Measurements from ENCODE around the gene UGT1A8.

UGT1A8 gene

GRCh38 chr2:233766416-233766815 is 149.0 kb downstream of the UGT1A8 start:
- no peak for DNase-seq (ENCODE audit: low read depth)

GRCh38 chr2:233768076-233768475 is 150.6 kb downstream of the UGT1A8 start:
- DNase-seq (ENCODE audit: low read depth): no peak

- DNase-seq (ENCODE audit: low read depth): no peak
These were observed 151.8 kb downstream of the UGT1A8 start for GRCh38 chr2:233769260-233769659.

- no peak for DNase-seq (ENCODE audit: low read depth)
These were observed 154.7 kb downstream of the UGT1A8 start for GRCh38 chr2:233772153-233772552.

- DNase-seq (ENCODE audit: low read depth): no peak
These were observed 155.2 kb downstream of the UGT1A8 start for GRCh38 chr2:233772583-233772982.

- DNase-seq (ENCODE audit: low read depth): no peak
These were observed 156.4 kb downstream of the UGT1A8 start for GRCh38 chr2:233773854-233774253.

GRCh38 chr2:233775414-233775813 is 158.0 kb downstream of the UGT1A8 start:
- DNase-seq (ENCODE audit: low read depth): no peak

GRCh38 chr2:233778030-233778429 is 160.6 kb downstream of the UGT1A8 start, which contains the start of gene MROH2A:
MROH2A (plus strand) TSS chr2:233778330; CDS start chr2:233779359, 1,029 bp downstream.
- DNase-seq (ENCODE audit: low read depth): no peak

GRCh38 chr2:233779722-233780121 is 162.3 kb downstream of the UGT1A8 start:
- DNase-seq (ENCODE audit: low read depth): no peak

GRCh38 chr2:233780771-233781170 is 163.3 kb downstream of the UGT1A8 start:
- DNase-seq (ENCODE audit: low read depth): no peak

- DNase-seq (ENCODE audit: low read depth): no peak
These were observed 172.1 kb downstream of the UGT1A8 start for GRCh38 chr2:233789554-233789953.

GRCh38 chr2:233791151-233791882 is 173.9 kb downstream of the UGT1A8 start:
- DNase-seq (ENCODE audit: low read depth): no peak

GRCh38 chr2:233791883-233792329 is 174.5 kb downstream of the UGT1A8 start:
- DNase-seq (ENCODE audit: low read depth): no peak

- no peak for DNase-seq (ENCODE audit: low read depth)
These were observed 175.3 kb downstream of the UGT1A8 start for GRCh38 chr2:233792720-233793119.

GRCh38 chr2:233793465-233794127 is 176.2 kb downstream of the UGT1A8 start:
- DNase-seq (ENCODE audit: low read depth): no peak

GRCh38 chr2:233794128-233794658 is 176.8 kb downstream of the UGT1A8 start:
- no peak for DNase-seq (ENCODE audit: low read depth)

- DNase-seq (ENCODE audit: low read depth): no peak
These were observed 178.3 kb downstream of the UGT1A8 start for GRCh38 chr2:233795735-233796171.

GRCh38 chr2:233796254-233796653 is 178.8 kb downstream of the UGT1A8 start:
- DNase-seq (ENCODE audit: low read depth): no peak

GRCh38 chr2:233798335-233799086 is 181.1 kb downstream of the UGT1A8 start:
- no peak for DNase-seq (ENCODE audit: low read depth)

GRCh38 chr2:233799087-233799665 is 181.7 kb downstream of the UGT1A8 start:
- DNase-seq (ENCODE audit: low read depth): no peak

GRCh38 chr2:233799716-233800115 is 182.3 kb downstream of the UGT1A8 start:
- no peak for DNase-seq (ENCODE audit: low read depth)

- no peak for DNase-seq (ENCODE audit: low read depth)
These were observed 182.8 kb downstream of the UGT1A8 start for GRCh38 chr2:233800208-233800607.

Data from activated T-cell treated with anti-CD3 and anti-CD28 coated beads for 1 hour (primary cell).